PC-3 (cell line): ENCODE results near the gene ITM2C. TPM values are rescaled to one million over a fixed set of nuclear protein-coding genes. Genes with fewer than 3 reads are reported as not detected.

Experiments
- ATAC-seq: fragments of 200-7000 bp; cut with Tn5 transposase; 2 replicates; pipeline ENCODE4 v1.9.1; 2020; ENCODE audit warnings: mild to moderate bottlenecking, moderate library complexity
- BruUV-seq: library from RNA; stranded (reverse); fragments of 400-500 nt; replicated peaks from 2 replicates; lab custom pipeline; 2021; lab: Mats Ljungman, UMichigan
- CTCF ChIA-PET: fragments of 300-600 bp; sonication (Branson Sonifier 250); formaldehyde crosslinking; loops from one replicate; lab custom pipeline; 2022; ENCODE audit warnings: antibody characterized with exemption; lab: Charles Lee
- POLR2A ChIA-PET: fragments of 300-600 bp; sonication (Branson Sonifier 250); formaldehyde crosslinking; loops from one replicate; lab custom pipeline; 2022; ENCODE audit warnings: antibody characterized with exemption; ENCODE audit not compliant: unreplicated experiment; lab: Charles Lee
- DNase-seq: peaks from one replicate; pipeline ENCODE4 v3.0.0-alpha.2; 2015
- H2AFZ ChIP-seq: fragments of 300-600 bp; sonication (generic); 2 replicates; pipeline ENCODE4 v1.6.0; 2016; ENCODE audit warnings: antibody characterized with exemption, low read length
- H3F3A ChIP-seq: fragments of 300-600 bp; sonication (generic); one replicate; pipeline ENCODE4 v1.6.0; 2017; ENCODE audit warnings: antibody characterized with exemption, low read length, control low read depth, mild to moderate bottlenecking; ENCODE audit not compliant: unreplicated experiment
- H3K27ac ChIP-seq: fragments of 300-600 bp; sonication (generic); 2 replicates; pipeline ENCODE4 v1.5.1; 2016; ENCODE audit warnings: mild to moderate bottlenecking, low read length
- H3K27me3 ChIP-seq: fragments of 300-600 bp; sonication (generic); 2 replicates; pipeline ENCODE4 v1.6.1; 2016; ENCODE audit warnings: low read length, mixed read lengths
- H3K36me3 ChIP-seq: fragments of 300-600 bp; sonication (generic); 2 replicates; pipeline ENCODE4 v1.6.1; 2016; ENCODE audit warnings: low read depth, mixed run types, low read length, mixed read lengths
- H3K4me1 ChIP-seq: fragments of 300-600 bp; sonication (generic); 2 replicates; pipeline ENCODE4 v1.5.1; 2016; ENCODE audit warnings: low read length; ENCODE audit not compliant: insufficient read depth
- H3K4me2 ChIP-seq: fragments of 300-600 bp; sonication (generic); 2 replicates; pipeline ENCODE4 v1.6.0; 2016; ENCODE audit warnings: low read length
- H3K4me3 ChIP-seq: fragments of 300-600 bp; sonication (generic); 2 replicates; pipeline ENCODE4 v1.5.1; 2016; ENCODE audit warnings: mild to moderate bottlenecking, low read length, mixed read lengths
- H3K79me2 ChIP-seq: fragments of 300-600 bp; sonication (generic); 2 replicates; pipeline ENCODE4 v1.6.1; 2017; ENCODE audit warnings: low read length, mixed read lengths
- H3K9ac ChIP-seq: fragments of 300-600 bp; sonication (generic); 2 replicates; pipeline ENCODE4 v1.6.0; 2016; ENCODE audit warnings: mild to moderate bottlenecking, low read length
- H3K9me2 ChIP-seq: fragments of 300-600 bp; sonication (generic); replicated peaks from 2 replicates; pipeline ENCODE4 v1.6.1; 2016; ENCODE audit warnings: mixed run types, low read length, mixed read lengths
- H3K9me3 ChIP-seq: fragments of 300-600 bp; sonication (generic); 2 replicates; pipeline ENCODE4 v1.6.1; 2016; ENCODE audit warnings: low read length, mixed read lengths
- H4K20me1 ChIP-seq: fragments of 300-600 bp; sonication (generic); 2 replicates; pipeline ENCODE4 v1.6.1; 2016; ENCODE audit warnings: low read length, mixed read lengths
- EZH2 ChIP-seq: fragments of 300-600 bp; sonication (generic); IDR thresholded peaks from one replicate; pipeline ENCODE4 v1.6.1; 2017; ENCODE audit warnings: antibody characterized with exemption, mild to moderate bottlenecking, low read length; ENCODE audit not compliant: unreplicated experiment
- EZH2phosphoT487 ChIP-seq: fragments of 300-600 bp; sonication (generic); IDR thresholded peaks from 2 replicates; pipeline ENCODE4 v1.6.1; 2018; ENCODE audit warnings: mild to moderate bottlenecking, antibody characterized with exemption, low read length, borderline replicate concordance
- intact Hi-C: fragments of 100-400 bp; cut with micrococcal nuclease; formaldehyde crosslinking; loops from 2 replicates; pipeline ENCODE4 v1.9.0; 2023
- total RNA-seq: library from RNA; depleted of rRNA; stranded (reverse); fragments of >200 nt; gene quantifications from 2 replicates; pipeline ENCODE4 v1.2.3, GENCODE V29; 2014
- TF ChIP-seq, protein P1 (sequence below): fragments of 300-600 bp; sonication (generic); conservative IDR thresholded peaks from 2 replicates; pipeline ENCODE4 v1.5.1; 2017; ENCODE audit warnings: antibody characterized with exemption, low read depth, mild to moderate bottlenecking, low read length

Gene ITM2C
- total RNA-seq, 1 experiment from 2014 or later: 111 TPM

DNA sequence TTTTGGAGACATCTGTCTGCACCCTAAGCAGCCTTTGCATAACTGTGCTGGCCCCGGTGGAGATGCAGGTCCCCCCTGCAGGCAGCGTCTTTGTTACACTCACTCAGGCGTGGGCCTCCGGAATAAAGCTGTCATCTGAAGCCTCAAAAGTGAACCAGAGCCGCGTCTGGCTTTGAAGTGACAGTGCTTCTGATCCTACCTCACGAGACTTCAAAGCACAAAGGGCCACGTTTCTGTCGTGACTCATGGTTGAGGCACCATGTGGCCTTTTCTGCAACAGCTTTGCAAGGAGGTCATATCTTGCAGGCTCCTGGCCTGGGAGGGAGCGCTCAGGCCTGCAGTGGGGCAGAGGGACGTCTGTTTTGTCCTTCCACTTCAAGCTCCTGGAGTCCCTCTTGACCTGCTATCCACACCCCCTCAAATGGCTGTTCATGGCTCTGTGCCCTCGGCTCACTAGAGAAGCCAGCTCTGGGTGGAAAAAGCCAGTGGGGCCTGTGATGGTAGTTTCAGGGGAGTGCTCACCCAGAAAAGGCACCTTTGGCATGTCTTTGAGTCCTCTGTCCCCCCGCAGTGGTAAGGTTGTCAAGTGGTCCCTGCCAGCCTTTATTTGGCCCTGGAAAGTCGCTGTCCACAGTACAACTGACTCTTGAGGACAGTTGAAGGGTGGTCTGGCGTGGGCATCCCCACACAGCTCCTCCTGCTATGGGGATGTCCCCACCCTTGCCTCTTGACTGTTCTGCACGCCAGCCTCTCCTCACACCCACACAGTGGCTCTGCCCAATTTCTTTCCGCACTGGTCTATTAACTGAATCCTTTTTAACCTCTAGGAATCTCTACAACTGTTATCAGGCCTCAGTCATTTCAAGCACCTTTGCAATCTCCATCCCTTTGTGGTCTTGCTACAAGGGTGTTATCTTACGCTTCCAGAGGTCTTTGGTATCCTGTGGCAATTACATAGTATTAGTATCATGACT is 41.0 kb downstream of the ITM2C start:
- H2AFZ ChIP-seq: no peak overlapping the region
- TF ChIP-seq, protein P1, sequence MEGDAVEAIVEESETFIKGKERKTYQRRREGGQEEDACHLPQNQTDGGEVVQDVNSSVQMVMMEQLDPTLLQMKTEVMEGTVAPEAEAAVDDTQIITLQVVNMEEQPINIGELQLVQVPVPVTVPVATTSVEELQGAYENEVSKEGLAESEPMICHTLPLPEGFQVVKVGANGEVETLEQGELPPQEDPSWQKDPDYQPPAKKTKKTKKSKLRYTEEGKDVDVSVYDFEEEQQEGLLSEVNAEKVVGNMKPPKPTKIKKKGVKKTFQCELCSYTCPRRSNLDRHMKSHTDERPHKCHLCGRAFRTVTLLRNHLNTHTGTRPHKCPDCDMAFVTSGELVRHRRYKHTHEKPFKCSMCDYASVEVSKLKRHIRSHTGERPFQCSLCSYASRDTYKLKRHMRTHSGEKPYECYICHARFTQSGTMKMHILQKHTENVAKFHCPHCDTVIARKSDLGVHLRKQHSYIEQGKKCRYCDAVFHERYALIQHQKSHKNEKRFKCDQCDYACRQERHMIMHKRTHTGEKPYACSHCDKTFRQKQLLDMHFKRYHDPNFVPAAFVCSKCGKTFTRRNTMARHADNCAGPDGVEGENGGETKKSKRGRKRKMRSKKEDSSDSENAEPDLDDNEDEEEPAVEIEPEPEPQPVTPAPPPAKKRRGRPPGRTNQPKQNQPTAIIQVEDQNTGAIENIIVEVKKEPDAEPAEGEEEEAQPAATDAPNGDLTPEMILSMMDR: no peak
- TF ChIP-seq EZH2phosphoT487 (no peak), EZH2 (no peak)
- H3K4me1 ChIP-seq: peaks cover 26% of the 10 kb centered on the region
- DNase-seq: peak; percentile 19
- H3K27ac ChIP-seq: no peak overlapping the region
- H3K79me2 ChIP-seq: peaks cover 14% of the 10 kb centered on the region
- H3K9me3 ChIP-seq: no peaks in the 10 kb centered on the region
- H3K27me3 ChIP-seq: no peaks in the 10 kb centered on the region
- H3K9me2 ChIP-seq: no peaks in the 10 kb centered on the region
- no peaks in the 10 kb centered on the region for H3K36me3 ChIP-seq
- CTCF ChIA-PET: no interaction called here
- POLR2A ChIA-PET: no interaction called here
- no peak overlapping the region for H3K9ac ChIP-seq
- ATAC-seq: no peak
- no TSS peak for BruUV-seq
- intact Hi-C loops: no loop called here
- H4K20me1 ChIP-seq: no peaks in the 10 kb centered on the region
- no peak overlapping the region for H3K4me3 ChIP-seq
- no peak overlapping the region for H3K4me2 ChIP-seq
- no peaks in the 10 kb centered on the region for H3F3A ChIP-seq

DNA sequence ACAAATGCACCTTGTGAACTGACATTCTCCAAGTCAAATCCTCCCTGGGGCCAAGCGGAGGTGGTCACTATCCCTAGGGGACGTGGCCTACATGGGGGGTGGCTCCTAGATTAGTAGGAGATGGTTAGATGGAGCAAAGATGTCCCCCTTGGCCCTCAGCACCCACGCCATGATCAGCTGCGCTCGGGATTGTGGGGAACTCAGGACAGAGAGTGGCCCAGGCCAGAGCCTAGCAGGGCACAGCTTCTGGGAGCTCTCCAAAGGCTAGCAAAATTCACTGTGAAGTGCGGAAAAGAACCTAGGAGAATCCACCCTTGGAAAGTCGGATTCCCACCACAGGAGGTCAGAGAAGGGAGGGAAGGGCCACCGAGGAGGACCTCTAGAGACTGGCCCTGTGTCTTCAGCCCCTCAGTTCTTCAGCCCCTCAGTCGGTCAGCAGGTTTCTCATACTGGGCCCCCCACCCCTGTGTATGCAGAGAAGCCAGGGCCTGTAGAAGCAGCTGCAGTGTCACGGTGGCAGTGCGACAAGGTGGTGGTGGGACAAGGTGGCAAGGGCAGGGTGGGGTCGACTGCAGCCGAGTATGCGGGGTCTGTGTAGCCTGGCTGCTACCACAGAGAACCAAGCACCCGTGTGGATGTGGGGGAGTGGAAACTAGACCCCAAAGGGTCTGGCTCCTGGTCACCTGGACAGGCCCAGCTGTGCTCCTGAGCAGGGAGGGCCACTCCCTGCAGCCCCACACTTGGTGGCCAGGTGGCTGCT is 41.9 kb downstream of the ITM2C start:
- Histone ChIP-seq H3K27ac (no peak overlapping the region), H3K4me1 (peaks cover 26% of the 10 kb centered on the region), H3K4me3 (no peak overlapping the region), H3K9me3 (no peaks in the 10 kb centered on the region), H3K36me3 (no peaks in the 10 kb centered on the region), H3K27me3 (no peaks in the 10 kb centered on the region), H3K79me2 (peaks cover 14% of the 10 kb centered on the region), H2AFZ (no peak overlapping the region), H3K9ac (no peak overlapping the region), H4K20me1 (no peaks in the 10 kb centered on the region), H3F3A (no peaks in the 10 kb centered on the region), H3K4me2 (peak overlapping the region; percentile 74), H3K9me2 (no peaks in the 10 kb centered on the region)
- DNase-seq (no peak), ATAC-seq (no peak)
- POLR2A ChIA-PET: no interaction called here
- CTCF ChIA-PET: no interaction called here
- no peak for TF ChIP-seq EZH2
- TF ChIP-seq, protein P1: no peak
- TF ChIP-seq EZH2phosphoT487: no peak
- BruUV-seq: no TSS peak
- intact Hi-C loops: no loop called here
